Heart left ventricle (tissue), 16 donors: ENCODE results near the gene CBY1. TPM values are rescaled to one million over a fixed set of nuclear protein-coding genes. Genes with fewer than 3 reads are reported as not detected.

Experiments
- ATAC-seq, 4 donors: fragments of 200-7000 bp; cut with Tn5 transposase; one replicate each; pipeline ENCODE4 v1.9.1; 2020 to 2022; ENCODE audit warnings: moderate library complexity in 4 of 4, mild to moderate bottlenecking in 3 of 4, moderate number of reproducible peaks in 1 of 4
- DNase-seq, 5 donors: peaks; one replicate each; pipeline ENCODE4 v3.0.0-alpha.2; 2020
- H3K27ac ChIP-seq, 12 donors: fragments of 200-600 bp; sonication (generic) in 4 of 12; one replicate each; pipeline versions ENCODE4 v1.5.0 to v1.8.0; 2016 to 2022; ENCODE audit warnings: mild to moderate bottlenecking in 2 of 12
- H3K27me3 ChIP-seq, 9 donors: fragments of 200-600 bp; sonication (generic) in 2 of 9; one replicate each; pipeline versions ENCODE4 v1.5.1 to v1.8.0; 2016 to 2022; ENCODE audit warnings: mild to moderate bottlenecking in 3 of 9
- H3K36me3 ChIP-seq, 9 donors: fragments of 200-600 bp; sonication (generic) in 2 of 9; one replicate each; pipeline versions ENCODE4 v1.5.0 to v1.8.0; 2018 to 2022; ENCODE audit warnings: mild to moderate bottlenecking in 2 of 9
- H3K4me1 ChIP-seq, 12 donors: fragments of 200-600 bp; sonication (generic) in 4 of 12; one replicate each; pipeline versions ENCODE4 v1.5.0 to v1.8.0; 2016 to 2022; ENCODE audit warnings: mild to moderate bottlenecking in 3 of 12
- H3K4me3 ChIP-seq, 12 donors: fragments of 200-600 bp; sonication (generic) in 4 of 12; one replicate each; pipeline versions ENCODE4 v1.5.0 to v1.8.0; 2017 to 2022; ENCODE audit warnings: mild to moderate bottlenecking in 9 of 12, moderate library complexity in 4 of 12
- H3K9me3 ChIP-seq, 12 donors: fragments of 200-600 bp; sonication (generic) in 4 of 12; one replicate each; pipeline versions ENCODE4 v1.5.0 to v1.8.0; 2016 to 2022; ENCODE audit warnings: mild to moderate bottlenecking in 1 of 12
- CTCF ChIP-seq, 12 donors: fragments of 200-600 bp; sonication (generic) in 4 of 12; IDR thresholded peaks; one replicate each; pipeline versions ENCODE4 v1.5.0 to v1.8.0; 2018 to 2022; ENCODE audit warnings: antibody characterized with exemption in 12 of 12, mild to moderate bottlenecking in 5 of 12
- POLR2A ChIP-seq, 2 donors: fragments of 450-650 bp; IDR thresholded peaks; one replicate each; pipeline ENCODE4 v1.6.1; 2017; ENCODE audit warnings: antibody characterized with exemption in 2 of 2, mild to moderate bottlenecking in 2 of 2, moderate library complexity in 2 of 2
- whole genome bisulfite sequencing, 4 donors: extraction: QIAGEN DNeasy Blood & Tissue Kit in 2 of 4; methylation state at CpG; one replicate each; pipeline versions ENCODE4 v1.1.5 to v1.1.7; 2013 to 2018; 5-methylcytosine and 5-hydroxymethylcytosine counted together
- intact Hi-C, 10 donors: fragments of 100-400 bp; cut with DNase I; formaldehyde crosslinking; loops; one replicate each; pipeline versions ENCODE4 v1.11.1 to v1.14.2; 2022
- long read RNA-seq, 3 donors: library from polyadenylated mRNA; unstranded; transcript quantifications; one replicate each; pipeline ENCODE4 v2.0.0, GENCODE V29; 2020 to 2021
- polyA plus RNA-seq, 2 donors: library from polyadenylated mRNA; stranded (reverse); fragments of 200-250 nt; gene quantifications; one replicate each; pipeline ENCODE4 v1.2.3, GENCODE V29; 2013
- total RNA-seq, 9 donors: library from RNA; depleted of rRNA in 2 of 9; stranded (reverse); fragments of >200 nt in 2 of 9; fragmentation: NEBNext Ultra II Directional in 3 of 9; extraction: Animal tissue kit (Norgen Biotek cat#: 25700) in 3 of 9; gene quantifications; one replicate each; pipeline versions ENCODE4 v1.1.0 to v1.2.4, GENCODE V29; 2016 to 2023
- donor health status: ischemic (EF 13 %, LVEDD 7.1; RV severe dilation, severe dysfunction).
- donor health status: healthy with polysubstance abuse.
- donor health status: DM: no; HTN: yes; CAD: no.
- donor health status: DM: no; HTN: no; CAD: no.
- donor health status: ischemic (EF 25% LVEDD 6.9; RV normal size, moderate dysfunction).
- donor health status: ischemic (EF 25% LVEDD 5.7; RV mildly dilated, moderate dysfunction).
- donor health status: healthy.
- donor health status: DM: yes; HTN: yes; CAD: no.
- donor health status: ischemic (EF 35%, LVEDD 5.7; RV mildly dilated, moderate dysfunction).
- donor health status: nonischemic (EF 11% LVEDD 7.7; RV severe dilation, severe dysfunction).
- donor health status: DM: yes; HTN: yes; CAD: no.
- donor health status: PGD.
- donor health status: ischemic (EF 29% LVEDD 5.4; RV normal size, mild dysfunction).
- donor health status: nonischemic (EF 23%, LVEDD 6.1; RV moderate dilation, normal function).

Gene CBY1
- total RNA-seq (10 to 100 TPM; 24.1 to 47.1 (median 37.9) TPM), polyA plus RNA-seq (10 to 100 TPM; 43.7 to 71.7 TPM)
- long read RNA-seq, donor 1, transcript CBY1-201 (5 exons, 1,133 nt): major isoform, 23 of 37 reads
- long read RNA-seq, donor 1, partial matches to known transcripts: 3 of 37 reads
- long read RNA-seq, donor 1, other reads (novel, unspliced or antisense): 8 of 37 reads
- long read RNA-seq, donor 2, transcript CBY1-201 (5 exons, 1,133 nt): major isoform, 33 of 61 reads
- long read RNA-seq, donor 2, transcript CBY1-202 (6 exons, 1,269 nt): minor isoform, 9 of 61 reads
- long read RNA-seq, donor 2, partial matches to known transcripts: 8 of 61 reads
- long read RNA-seq, donor 2, other reads (novel, unspliced or antisense): 11 of 61 reads
- long read RNA-seq, donor 3, transcript CBY1-201 (5 exons, 1,133 nt): major isoform, 25 of 38 reads
- long read RNA-seq, donor 3, partial matches to known transcripts: 3 of 38 reads
- long read RNA-seq, donor 3, other reads (novel, unspliced or antisense): 8 of 38 reads

- TF ChIP-seq CTCF (IDR thresholded peaks at IDR 0.05) (no peak), POLR2A (IDR thresholded peaks at IDR 0.05) (peak in 1 of 2 donors; percentile 68)
- Histone ChIP-seq H3K4me3 (peak within 1 kb of the TSS; percentile 68 to 95 (median 91)), H3K9me3 (no peaks in the 10 kb centered on the region), H3K4me1 (peaks cover 0 to 24% (median 15%) of the 10 kb centered on the region in 12 donors), H3K27me3 (no peaks in the 10 kb centered on the region), H3K36me3 (peaks cover 0 to 7% (median 4%) of the 10 kb centered on the region in 9 donors), H3K27ac (peak within 1 kb of the TSS; percentile 89 to 99 (median 94))
- DNase-seq (peak; percentile 87 to 94 (median 90)), ATAC-seq (peak; percentile 86 to 97 (median 96))
- intact Hi-C loops: no loop called here
- WGBS, 4 donors: 0 to 1% (median 0%) methylated on average over 20 to 66 of the region's 66 CpGs
Observed at GRCh38 chr22:38656256-38657044, at the start of gene CBY1, which contains the start of gene FAM227A. Gene CBY1 (plus strand): TSS chr22:38656638. CDS start chr22:38668055, 11,417 bp downstream. Gene FAM227A (minus strand): TSS chr22:38656392. CDS start chr22:38650168, 6,224 bp downstream.

- TF ChIP-seq POLR2A (IDR thresholded peaks at IDR 0.05) (no peak), CTCF (IDR thresholded peaks at IDR 0.05) (no peak)
- no peak overlapping the region for H3K27ac ChIP-seq
- ATAC-seq (no peak), DNase-seq (no peak)
- WGBS, 4 donors: 88 to 92% (median 90%) methylated on average over 3 of the region's 3 CpGs
- no peaks in the 10 kb centered on the region for H3K27me3 ChIP-seq
- no peaks in the 10 kb centered on the region for H3K9me3 ChIP-seq
- intact Hi-C loops: no loop called here
- H3K36me3 ChIP-seq: no peaks in the 10 kb centered on the region
- peaks cover 0 to 11% (median 0%) of the 10 kb centered on the region in 12 donors for H3K4me1 ChIP-seq
- H3K4me3 ChIP-seq: no peak overlapping the region
Observed at GRCh38 chr22:38607680-38608079, 48.8 kb upstream of the CBY1 start.

- H3K4me1 ChIP-seq: peaks cover 0 to 19% (median 4%) of the 10 kb centered on the region in 12 donors
- no peaks in the 10 kb centered on the region for H3K36me3 ChIP-seq
- 80 to 84% (median 80%) methylated on average over 13 of the region's 13 CpGs for WGBS, 4 donors
- DNase-seq: no peak
- H3K27ac ChIP-seq: no peak overlapping the region
- TF ChIP-seq POLR2A (IDR thresholded peaks at IDR 0.05) (no peak), CTCF (IDR thresholded peaks at IDR 0.05) (no peak)
- H3K9me3 ChIP-seq: no peaks in the 10 kb centered on the region
- no peak overlapping the region for H3K4me3 ChIP-seq
- intact Hi-C loops: no loop called here
- H3K27me3 ChIP-seq: no peaks in the 10 kb centered on the region
- no peak for ATAC-seq
Observed at GRCh38 chr22:38608992-38609750, 47.3 kb upstream of the CBY1 start.
